Pulmonary artery endothelial cell (primary cell): Measurements from ENCODE around the gene STRADB. TPM values are rescaled to one million over a fixed set of nuclear protein-coding genes. Genes with fewer than 3 reads are reported as not detected.

Experiments
- total RNA-seq: library from RNA; depleted of rRNA; stranded (reverse); fragments of >200 nt; gene quantifications from 2 replicates; pipeline ENCODE4 v1.2.3, GENCODE V29; 2014

Gene STRADB
- total RNA-seq, 1 donor from 2014 or later = 21.5 TPM

Other genes with a start within 250 kb of the STRADB start
- gene CASP8, start 191.2 kb upstream of the STRADB start, total RNA-seq = 14.0 and 21.5 TPM in 2 replicates
- gene FLACC1, start 94.4 kb upstream of the STRADB start, total RNA-seq = 0.33 and 0.56 TPM in 2 replicates
- gene TRAK2, start 282 bp upstream of the STRADB start, total RNA-seq = 30.3 and 35.0 TPM in 2 replicates
- 31.5 and 81.9 TPM in 2 replicates for gene TMEM237, start 191.8 kb downstream of the STRADB start, total RNA-seq
- 9.0 TPM in 2 replicates for gene MPP4, start 246.9 kb downstream of the STRADB start, total RNA-seq